Erythroblast (primary cell): ENCODE data around the gene SLC25A47.

ENCODE experiments used
- DNase-seq, 2 experiments: peaks; one replicate each; lab custom pipeline; 2025; lab: John Stamatoyannopoulos, UW
- GATA1 ChIP-seq: IDR thresholded peaks from 2 replicates; pipeline ENCODE4 v1.6.1; 2011; ENCODE audit warnings: low read depth, mild to moderate bottlenecking, control low read depth, low read length, moderate library complexity
- POLR2A ChIP-seq: IDR thresholded peaks from 2 replicates; pipeline ENCODE4 v1.6.1; 2011; ENCODE audit warnings: mild to moderate bottlenecking, low read length

The SLC25A47 gene

GRCh38 chr14:100348784-100349685 is 25.9 kb downstream of the SLC25A47 start:
- DNase-seq = no peak
- TF ChIP-seq POLR2A = no peak

- no peak for DNase-seq
- TF ChIP-seq GATA1 (no peak), POLR2A (no peak)
Measured at GRCh38 chr14:100350276-100350926, 27.3 kb downstream of the SLC25A47 start.

GRCh38 chr14:100350986-100351385 is 27.8 kb downstream of the SLC25A47 start:
- DNase-seq = no peak
- TF ChIP-seq POLR2A (no peak), GATA1 (no peak)

GRCh38 chr14:100358396-100358795 is 35.3 kb downstream of the SLC25A47 start:
- TF ChIP-seq GATA1 (no peak), POLR2A (no peak)
- DNase-seq = no peak

GRCh38 chr14:100359111-100359510 is 36.0 kb downstream of the SLC25A47 start:
- TF ChIP-seq GATA1 (no peak), POLR2A (no peak)
- no peak for DNase-seq

GRCh38 chr14:100359881-100360280 is 36.7 kb downstream of the SLC25A47 start:
- no peak for TF ChIP-seq POLR2A
- no peak for TF ChIP-seq GATA1

GRCh38 chr14:100361626-100362025 is 38.5 kb downstream of the SLC25A47 start:
- no peak for DNase-seq
- TF ChIP-seq GATA1 (no peak), POLR2A (no peak)

More at GRCh38 chr14:100359881-100360280, 36.7 kb downstream of the SLC25A47 start:
- DNase-seq = no peak

GRCh38 chr14:100362311-100362927 is 39.3 kb downstream of the SLC25A47 start:
- DNase-seq = no peak
- TF ChIP-seq POLR2A = no peak
- TF ChIP-seq GATA1 = no peak

- TF ChIP-seq GATA1 (no peak), POLR2A (no peak)
- no peak for DNase-seq
Measured at GRCh38 chr14:100363053-100363452, 39.9 kb downstream of the SLC25A47 start.

GRCh38 chr14:100364403-100364802 is 41.3 kb downstream of the SLC25A47 start:
- no peak for DNase-seq
- TF ChIP-seq POLR2A (no peak), GATA1 (no peak)

- no peak for DNase-seq
- no peak for TF ChIP-seq GATA1
Measured at GRCh38 chr14:100365741-100366140, 42.6 kb downstream of the SLC25A47 start.

- no peak for DNase-seq
- TF ChIP-seq POLR2A (no peak), GATA1 (no peak)
Measured at GRCh38 chr14:100369019-100369418, 45.9 kb downstream of the SLC25A47 start.

GRCh38 chr14:100370003-100370402 is 46.9 kb downstream of the SLC25A47 start:
- TF ChIP-seq POLR2A (no peak), GATA1 (no peak)
- no peak for DNase-seq

GRCh38 chr14:100371773-100372172 is 48.6 kb downstream of the SLC25A47 start:
- no peak for DNase-seq
- TF ChIP-seq POLR2A = no peak
- TF ChIP-seq GATA1 = no peak

GRCh38 chr14:100372357-100373048 is 49.4 kb downstream of the SLC25A47 start:
- peak; percentile 13 to 42 for DNase-seq
- TF ChIP-seq GATA1 (no peak), POLR2A (no peak)
